K562 (cell line): ENCODE measurements around the gene CRYAB. TPM values are rescaled to one million over a fixed set of nuclear protein-coding genes. Genes with fewer than 3 reads are reported as not detected.

ENCODE experiments used
- ATAC-seq: fragments of 200-7000 bp; cut with Tn5 transposase; 3 replicates; pipeline ENCODE4 v1.9.1; 2020; ENCODE audit warnings: moderate library complexity
- BruUV-seq: library from RNA; stranded (reverse); fragments of 400-500 nt; replicated peaks from 2 replicates; lab custom pipeline; 2021; lab: Mats Ljungman, UMichigan
- CTCF ChIA-PET: fragments of 300-600 bp; formaldehyde crosslinking; extraction: SDS; loops from one replicate; lab custom pipeline; 2021; ENCODE audit warnings: low intra/inter-chr PET ratio; lab: Yijun Ruan, JAX
- POLR2A ChIA-PET: fragments of 300-600, 350-650 bp; sonication (Branson Sonifier 250); formaldehyde crosslinking; extraction: SDS; loops from one replicate; lab custom pipeline; 2021; ENCODE audit warnings: antibody characterized with exemption, inconsistent platforms; lab: Yijun Ruan, JAX
- DNase-seq, 4 experiments: peaks; one replicate each; pipeline versions ENCODE4 v3.0.0 to v3.0.0-alpha.2; 2011 to 2018; ENCODE audit warnings: low spot score in 3 of 4, mixed read lengths in 3 of 4; ENCODE audit errors: extremely low read depth in 1 of 4
- FAIRE-seq: peaks from 2 replicates; lab custom pipeline; 2011; peaks lifted over from hg19 to GRCh38; lab: Jason Lieb, UNC
- H2AFZ ChIP-seq: 2 replicates; pipeline ENCODE4 v1.6.0; 2011; ENCODE audit warnings: low read depth, low read length, control low read depth, inconsistent platforms
- H3K27ac ChIP-seq: fragments of 200-600 bp; 3 replicates; pipeline ENCODE4 v1.8.0; 2011; ENCODE audit warnings: low read depth, mild to moderate bottlenecking, control low read depth, inconsistent platforms, low read length, moderate library complexity, mixed read lengths; ENCODE audit errors: extremely low read depth
- H3K27me3 ChIP-seq, 2 experiments: fragments of 300-600 bp in 1 of 2; 2 replicates in 1 of 2; 3 replicates in 1 of 2; pipeline versions ENCODE4 v1.6.0 to v1.8.0; 2011; ENCODE audit warnings: inconsistent platforms in 2 of 2, low read length in 2 of 2, mild to moderate bottlenecking in 1 of 2, mixed read lengths in 1 of 2, moderate library complexity in 1 of 2; ENCODE audit not compliant: control insufficient read depth in 2 of 2, insufficient read depth in 2 of 2
- H3K36me3 ChIP-seq: fragments of 300-600 bp; 3 replicates; pipeline ENCODE4 v1.8.0; 2011; ENCODE audit warnings: mild to moderate bottlenecking, low read length, inconsistent platforms; ENCODE audit not compliant: control insufficient read depth, insufficient read depth
- H3K4me1 ChIP-seq, 2 experiments: fragments of 200-600 bp in 1 of 2; replicated peaks in 1 of 2; 2 replicates in 1 of 2; 3 replicates in 1 of 2; pipeline versions ENCODE4 v1.5.1 to v1.8.0; 2011; ENCODE audit warnings: inconsistent platforms in 2 of 2, low read length in 2 of 2, mild to moderate bottlenecking in 1 of 2, mixed read lengths in 1 of 2, moderate library complexity in 1 of 2; ENCODE audit not compliant: control insufficient read depth in 2 of 2, insufficient read depth in 2 of 2
- H3K4me2 ChIP-seq: 2 replicates; pipeline ENCODE4 v1.6.1; 2011; ENCODE audit warnings: low read length, control low read depth, inconsistent platforms, mixed read lengths; ENCODE audit not compliant: insufficient read depth
- H3K4me3 ChIP-seq: fragments of 200-600 bp; sonication (generic), shearing (Covaris generic); 2 replicates; pipeline ENCODE4 v1.5.1; 2016; ENCODE audit warnings: control low read depth, inconsistent platforms
- H3K79me2 ChIP-seq: fragments of 200-600 bp; 3 replicates; pipeline ENCODE4 v1.8.0; 2011; ENCODE audit warnings: low read length, inconsistent platforms; ENCODE audit not compliant: control insufficient read depth, insufficient read depth
- H3K9ac ChIP-seq, 2 experiments: 2 replicates each; pipeline versions ENCODE4 v1.6.0 to v1.6.1; 2011; ENCODE audit warnings: low read depth in 2 of 2, low read length in 2 of 2, control low read depth in 1 of 2, inconsistent platforms in 1 of 2, mild to moderate bottlenecking in 1 of 2, mixed read lengths in 1 of 2; ENCODE audit not compliant: insufficient read depth in 1 of 2
- H3K9me1 ChIP-seq: one replicate; pipeline ENCODE4 v1.6.0; 2011; ENCODE audit warnings: inconsistent platforms, mild to moderate bottlenecking, low read length, moderate library complexity; ENCODE audit not compliant: control insufficient read depth, insufficient read depth
- H3K9me3 ChIP-seq: replicated peaks from 2 replicates; pipeline ENCODE4 v1.5.1; 2011; ENCODE audit warnings: low read depth, low read length, inconsistent platforms; ENCODE audit not compliant: control insufficient read depth, insufficient read depth
- H4K20me1 ChIP-seq: replicated peaks from 2 replicates; pipeline ENCODE4 v1.6.1; 2011; ENCODE audit warnings: low read length, inconsistent platforms, mixed read lengths; ENCODE audit not compliant: control insufficient read depth, insufficient read depth
- CBX1 ChIP-seq: sonication (generic); IDR thresholded peaks from 2 replicates; pipeline ENCODE4 v1.6.1; 2016; ENCODE audit warnings: antibody characterized with exemption, low read depth, mild to moderate bottlenecking
- CEBPB ChIP-seq: fragments of 450-650 bp; IDR thresholded peaks from 2 replicates; pipeline ENCODE4 v1.6.1; 2016; ENCODE audit warnings: missing genetic modification characterization, missing compliant biosample characterization
- ZNF143 ChIP-seq: sonication (generic); formaldehyde crosslinking; IDR thresholded peaks from 2 replicates; pipeline ENCODE4 v1.9.0; 2022; ENCODE audit warnings: mild to moderate bottlenecking, missing genetic modification reagents
- WGBS: fragments of 100-300 bp; shearing (Covaris generic); methylation state at CpG from one replicate; pipeline ENCODE4 v1.1.6; 2016; ENCODE audit warnings: low coverage, mixed read lengths; ENCODE audit not compliant: insufficient coverage; ENCODE audit errors: missing lambda C conversion rate; 5-methylcytosine and 5-hydroxymethylcytosine counted together
- in situ Hi-C: fragments of 300-500 bp; cut with MboI; formaldehyde crosslinking; loops from 4 replicates; pipeline ENCODE4 v1.15.0; 2018; ENCODE audit warnings: inconsistent platforms, mixed read lengths
- intact Hi-C: fragments of 100-400 bp; cut with micrococcal nuclease; formaldehyde crosslinking; loops from 2 replicates; pipeline ENCODE4 v1.14.2; 2022
- polyA plus RNA-seq, 8 experiments: library from polyadenylated mRNA; depleted of rRNA in 4 of 8; stranded (reverse) in 5 of 8; unstranded in 3 of 8; fragments of >200 nt; fragmentation: Nextera tagmentation in 2 of 8; fragmentation: Illumina TruSeq in 1 of 8; extraction: Ambion mirVana in 2 of 8; extraction: Trizol in 1 of 8; gene quantifications; 2 replicates each; pipeline versions ENCODE4 v1.2.1 to v1.2.3, GENCODE V29; 2011 to 2014; ENCODE audit warnings: inconsistent platforms in 1 of 8, missing spikeins in 1 of 8
- total RNA-seq, 7 experiments: library from RNA; depleted of rRNA in 6 of 7; stranded (reverse); fragments of >200 nt in 6 of 7; fragmentation: Illumina TruSeq in 2 of 7; extraction: Trizol in 2 of 7; gene quantifications; 2 replicates each; pipeline versions ENCODE4 v1.2.1 to v1.2.3, GENCODE V29; 2011 to 2021; ENCODE audit warnings: low replicate concordance in 1 of 7
- TF ChIP-seq, protein P1 (sequence below), 2 experiments: fragments of 450-650 bp in 1 of 2; sonication (generic) in 1 of 2; formaldehyde crosslinking in 1 of 2; IDR thresholded peaks in 1 of 2; conservative IDR thresholded peaks in 1 of 2; 2 replicates each; pipeline versions ENCODE4 v1.6.1 to v1.8.1; 2016 to 2023; ENCODE audit warnings: mild to moderate bottlenecking in 2 of 2, moderate library complexity in 2 of 2, inconsistent platforms in 1 of 2, missing genetic modification reagents in 1 of 2

Gene CRYAB
- total and polyA plus RNA-seq, 9 of the 15 experiments (the other 6 are each of a cell fraction or from before 2014, with no cell fraction given): 0.83 to 7.5 (median 3.6) TPM

DNA sequence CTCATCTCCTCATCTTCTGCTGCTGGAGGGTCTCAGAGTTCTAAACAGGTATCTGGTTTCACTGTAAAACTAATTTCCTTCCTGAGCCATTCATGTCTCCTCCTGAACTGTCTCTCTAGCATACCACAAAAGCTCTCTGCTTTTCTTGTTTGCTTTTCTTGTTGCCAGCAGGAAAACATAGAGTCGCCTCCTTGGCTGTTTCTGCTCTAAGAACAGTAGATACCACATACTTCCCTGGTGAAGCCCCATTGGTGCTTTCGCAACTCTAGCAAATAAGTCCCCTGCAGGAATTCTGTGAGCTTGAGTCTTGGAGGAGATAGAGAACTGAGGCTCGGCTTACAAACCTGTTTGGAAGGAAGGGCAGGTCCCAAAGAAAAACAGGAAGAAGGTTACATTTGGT lies 32.6 kb upstream of the CRYAB start:
- FAIRE-seq (no peak), ATAC-seq (no peak), DNase-seq (no peak)
- H2AFZ ChIP-seq: no peak overlapping the region
- H3K9me3 ChIP-seq: no peaks in the 10 kb centered on the region
- H3K36me3 ChIP-seq: 0 out of 3 replicates have a peak, but pooled peaks cover 3% of the 10 kb centered on the region
- WGBS: 45% methylated on average over 3 of the region's 3 CpGs
- POLR2A ChIA-PET: interaction anchor here (0.8 kb wide), 1 partner anchor 15 kb away, joined by 3 read pairs; no protein-coding TSS in a partner anchor
- H3K4me1 ChIP-seq: peaks cover 0 to 7% of the 10 kb centered on the region in 2 experiments; a peak in 2 of 5 replicates
- TF ChIP-seq ZNF143: no peak
- TF ChIP-seq CEBPB (tag): peak; percentile 60
- CTCF ChIA-PET: no interaction called here
- in situ Hi-C loops: no loop called here
- H3K4me2 ChIP-seq: no peak overlapping the region
- no peaks in the 10 kb centered on the region for H3K9me1 ChIP-seq
- no peak overlapping the region for H3K9ac ChIP-seq
- intact Hi-C loops: no loop called here
- H3K27me3 ChIP-seq: no peaks in the 10 kb centered on the region
- H3K4me3 ChIP-seq: no peak overlapping the region
- BruUV-seq: no TSS peak
- H3K27ac ChIP-seq: no peak overlapping the region
- H4K20me1 ChIP-seq: no peaks in the 10 kb centered on the region
- H3K79me2 ChIP-seq: no peaks in the 10 kb centered on the region

DNA sequence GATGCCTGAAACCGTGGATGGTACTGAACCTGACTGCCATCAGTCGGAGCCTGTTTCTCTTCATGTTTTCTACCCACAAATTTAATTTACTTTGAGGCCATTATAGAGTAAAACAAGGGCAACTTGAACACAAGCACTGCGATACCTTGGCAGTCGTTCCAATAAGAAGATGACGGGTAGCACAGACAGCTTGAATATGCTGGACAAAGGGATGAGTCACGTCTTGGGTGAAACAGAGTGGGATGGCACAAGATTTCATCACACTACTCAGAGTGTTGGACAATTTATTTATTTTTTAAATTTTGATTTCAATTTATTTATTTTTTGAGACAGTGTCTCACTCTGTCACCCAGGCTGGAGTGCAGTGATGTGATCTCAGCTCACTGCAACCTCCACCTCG lies 31.3 kb upstream of the CRYAB start:
- in situ Hi-C loops: no loop called here
- Histone ChIP-seq H3K36me3 (0 out of 3 replicates have a peak, but pooled peaks cover 3% of the 10 kb centered on the region), H3K27me3 (no peaks in the 10 kb centered on the region), H3K4me1 (peaks cover 8 to 14% of the 10 kb centered on the region in 2 experiments; a peak in 2 of 5 replicates), H3K79me2 (peaks cover under 1% of the 10 kb centered on the region; the same call in 1 of the 3 replicates), H3K9ac (no peak overlapping the region), H4K20me1 (no peaks in the 10 kb centered on the region), H3K4me2 (no peak overlapping the region), H3K27ac (no peak overlapping the region), H3K9me1 (no peaks in the 10 kb centered on the region), H3K4me3 (no peak overlapping the region), H3K9me3 (no peaks in the 10 kb centered on the region)
- FAIRE-seq (no peak), DNase-seq (no peak)
- POLR2A ChIA-PET: interaction anchor here (1.0 kb wide), 1 partner anchor 11 kb away, joined by 3 read pairs; no protein-coding TSS in a partner anchor
- intact Hi-C loops: no loop called here
- 76% methylated on average over 7 of the region's 7 CpGs for WGBS
- TF ChIP-seq, protein P1, sequence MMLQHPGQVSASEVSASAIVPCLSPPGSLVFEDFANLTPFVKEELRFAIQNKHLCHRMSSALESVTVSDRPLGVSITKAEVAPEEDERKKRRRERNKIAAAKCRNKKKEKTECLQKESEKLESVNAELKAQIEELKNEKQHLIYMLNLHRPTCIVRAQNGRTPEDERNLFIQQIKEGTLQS (IDR thresholded peaks at IDR 0.05): 0 out of 2 replicates have a peak, but pooled peaks have one; percentile 16
- TF ChIP-seq, protein P1 (CRISPR knock-in tag; conservative IDR thresholded peaks at IDR 0.05): no peak
- TF ChIP-seq CBX1: no peak
- TF ChIP-seq, all 486 proteins: peak for 1
- CTCF ChIA-PET: no interaction called here
- no TSS peak for BruUV-seq
- H2AFZ ChIP-seq: no peak overlapping the region
- ATAC-seq: no peak
